SK-N-MC (cell line): ENCODE measurements around the gene ETV1.

ENCODE experiments used
- EZH2 ChIP-seq: fragments of 200-600 bp; sonication (generic); IDR thresholded peaks from one replicate; pipeline ENCODE4 v1.6.1; 2017; ENCODE audit warnings: antibody characterized with exemption
- FOXP2 ChIP-seq: optimal IDR thresholded peaks from 2 replicates; pipeline ENCODE3; 2011; ENCODE audit warnings: mild to moderate bottlenecking, moderate library complexity; ENCODE audit not compliant: insufficient read depth; ENCODE audit errors: extremely low read length, control extremely low read depth
- POLR2AphosphoS5 ChIP-seq: IDR thresholded peaks from 2 replicates; pipeline ENCODE4 v1.6.1; 2012; ENCODE audit warnings: mild to moderate bottlenecking, low read depth, low read length, borderline replicate concordance

GRCh38 chr7:13979671-13980435 is 9.6 kb downstream of the ETV1 start:
- TF ChIP-seq EZH2, result no peak
- no peak for TF ChIP-seq POLR2AphosphoS5
- no peak for TF ChIP-seq FOXP2
